Activated naive CD8-positive, alpha-beta T cell treated with anti-CD3 and anti-CD28 coated beads, Interleukin-2, amount 10 ng/mL, durations not matched to agents 7 days and 5 days (primary cell): Measurements from ENCODE around the gene OSBPL3. TPM values are rescaled to one million over a fixed set of nuclear protein-coding genes. Genes with fewer than 3 reads are reported as not detected.
"Not testable (repeated sequence)": the region's sequence is repeated elsewhere in the genome, so short reads cannot be mapped to it uniquely, and the experiment has no call there.

Experiments
- ATAC-seq: fragments of 150-1000 bp; cut with Tn5 transposase; one replicate; pipeline ENCODE4 v1.10.0; 2021; ENCODE audit warnings: low read depth, moderate library complexity
- POLR2A ChIA-PET: fragments of 350-600 bp; sonication (Branson Sonifier 250); formaldehyde crosslinking; loops from one replicate; lab custom pipeline; 2021; ENCODE audit warnings: antibody characterized with exemption; lab: Charles Lee
- DNase-seq: peaks from one replicate; pipeline ENCODE4 v3.0.0; 2021
- H3K27ac Mint-ChIP-seq: one replicate; pipeline ENCODE4 v1.8.0; 2022; ENCODE audit warnings: mild to moderate bottlenecking, mixed read lengths
- H3K27me3 Mint-ChIP-seq: one replicate; pipeline ENCODE4 v1.8.0; 2022; ENCODE audit warnings: mild to moderate bottlenecking, moderate library complexity, mixed read lengths
- H3K36me3 Mint-ChIP-seq: one replicate; pipeline ENCODE4 v1.8.0; 2021; ENCODE audit warnings: mild to moderate bottlenecking, mixed read lengths
- H3K4me1 Mint-ChIP-seq: one replicate; pipeline ENCODE4 v1.8.0; 2021; ENCODE audit warnings: mixed read lengths
- H3K4me3 Mint-ChIP-seq: one replicate; pipeline ENCODE4 v1.8.0; 2022; ENCODE audit warnings: mild to moderate bottlenecking, moderate library complexity, mixed read lengths
- H3K9me3 Mint-ChIP-seq: one replicate; pipeline ENCODE4 v1.8.0; 2021; ENCODE audit warnings: mixed read lengths
- total RNA-seq, 2 experiments: library from RNA; stranded (reverse); gene quantifications; one replicate each; pipeline ENCODE4 v1.2.3, GENCODE V29; 2021

OSBPL3 gene
- total RNA-seq = 10 to 100 TPM; 47.8 to 60.1 TPM

GRCh38 chr7:24979863-24980533 lies at the start of gene OSBPL3:
Gene OSBPL3 (minus strand): TSS chr7:24980178. CDS start chr7:24892472, 87,706 bp downstream.
- H3K27me3 Mint-ChIP-seq = peaks cover 3% of the 10 kb centered on the region
- DNase-seq (peak; percentile 98), ATAC-seq (peak; percentile 72)
- POLR2A ChIA-PET = interaction anchor here (0.5 to 4.1 kb wide), 21 partner anchors 13 to 1465 kb away, joined by 3 to 50 read pairs (median 7); partner anchors contain the start of gene CYCS
- H3K4me1 Mint-ChIP-seq = peaks cover 42% of the 10 kb centered on the region
- H3K9me3 Mint-ChIP-seq = no peaks in the 10 kb centered on the region
- peak within 1 kb of the TSS; percentile 87 for H3K27ac Mint-ChIP-seq
- H3K36me3 Mint-ChIP-seq = peaks cover 9% of the 10 kb centered on the region
- peak within 1 kb of the TSS; percentile 86 for H3K4me3 Mint-ChIP-seq

- peaks cover 4% of the 10 kb centered on the region for H3K27me3 Mint-ChIP-seq
- H3K27ac Mint-ChIP-seq = peak overlapping the region; percentile 85
- ATAC-seq = peak; percentile 65
- DNase-seq = peak; percentile 36
- no peaks in the 10 kb centered on the region for H3K9me3 Mint-ChIP-seq
- H3K4me1 Mint-ChIP-seq = peaks cover 28% of the 10 kb centered on the region
- POLR2A ChIA-PET = interaction anchor here (0.9 to 2.1 kb wide), 3 partner anchors 48 to 208 kb away, joined by 4 to 8 read pairs (median 5); partner anchors contain the start of gene OSBPL3
- peak overlapping the region; percentile 58 for H3K4me3 Mint-ChIP-seq
- H3K36me3 Mint-ChIP-seq = no peaks in the 10 kb centered on the region
These were observed 49.1 kb upstream of the OSBPL3 start for GRCh38 chr7:25029075-25029474.

GRCh38 chr7:25028370-25029021 lies 48.5 kb upstream of the OSBPL3 start:
- DNase-seq = no peak
- ATAC-seq = peak; percentile 79

GRCh38 chr7:25026156-25026555 lies 46.2 kb upstream of the OSBPL3 start:
- POLR2A ChIA-PET = no interaction called here
- DNase-seq (no peak), ATAC-seq (no peak)
- Mint-ChIP-seq H3K4me1 (peaks cover 26% of the 10 kb centered on the region), H3K4me3 (no peak overlapping the region), H3K36me3 (no peaks in the 10 kb centered on the region), H3K27ac (no peak overlapping the region), H3K27me3 (peaks cover 2% of the 10 kb centered on the region), H3K9me3 (no peaks in the 10 kb centered on the region)

More at GRCh38 chr7:25028370-25029021, 48.5 kb upstream of the OSBPL3 start:
- H3K27ac Mint-ChIP-seq = peak overlapping the region; percentile 85
- H3K4me3 Mint-ChIP-seq = peak overlapping the region; percentile 58
- peaks cover 28% of the 10 kb centered on the region for H3K4me1 Mint-ChIP-seq
- H3K27me3 Mint-ChIP-seq = peaks cover 4% of the 10 kb centered on the region
- no peaks in the 10 kb centered on the region for H3K36me3 Mint-ChIP-seq
- POLR2A ChIA-PET = interaction anchor here (1.4 to 2.1 kb wide), 2 partner anchors 47 to 208 kb away, joined by 4 to 8 read pairs; partner anchors contain the start of gene OSBPL3
- no peaks in the 10 kb centered on the region for H3K9me3 Mint-ChIP-seq

- DNase-seq (no peak), ATAC-seq (no peak)
- Mint-ChIP-seq H3K27me3 (peaks cover 2% of the 10 kb centered on the region), H3K27ac (no peak overlapping the region), H3K9me3 (no peaks in the 10 kb centered on the region), H3K36me3 (no peaks in the 10 kb centered on the region), H3K4me3 (no peak overlapping the region), H3K4me1 (peaks cover 24% of the 10 kb centered on the region)
- POLR2A ChIA-PET = no interaction called here
These were observed 45.3 kb upstream of the OSBPL3 start for GRCh38 chr7:25025218-25025671.

GRCh38 chr7:25024066-25024465 lies 44.1 kb upstream of the OSBPL3 start:
- DNase-seq = no peak
- H3K27ac Mint-ChIP-seq = no peak overlapping the region
- no peaks in the 10 kb centered on the region for H3K9me3 Mint-ChIP-seq
- H3K36me3 Mint-ChIP-seq = no peaks in the 10 kb centered on the region
- POLR2A ChIA-PET = no interaction called here
- H3K4me1 Mint-ChIP-seq = peaks cover 16% of the 10 kb centered on the region
- no peak overlapping the region for H3K4me3 Mint-ChIP-seq
- H3K27me3 Mint-ChIP-seq = no peaks in the 10 kb centered on the region
- no peak for ATAC-seq

- POLR2A ChIA-PET, H3K4me3 Mint-ChIP-seq, H3K36me3 Mint-ChIP-seq, H3K27me3 Mint-ChIP-seq, ATAC-seq, DNase-seq, H3K9me3 Mint-ChIP-seq, H3K27ac Mint-ChIP-seq, H3K4me1 Mint-ChIP-seq: not testable (repeated sequence)
These were observed 37.7 kb upstream of the OSBPL3 start for GRCh38 chr7:25017671-25018070.

- H3K4me1 Mint-ChIP-seq = peaks cover 1% of the 10 kb centered on the region
- no peak overlapping the region for H3K27ac Mint-ChIP-seq
- POLR2A ChIA-PET = no interaction called here
- H3K9me3 Mint-ChIP-seq = no peaks in the 10 kb centered on the region
- ATAC-seq (no peak), DNase-seq (no peak)
- no peaks in the 10 kb centered on the region for H3K27me3 Mint-ChIP-seq
- H3K36me3 Mint-ChIP-seq = no peaks in the 10 kb centered on the region
- no peak overlapping the region for H3K4me3 Mint-ChIP-seq
These were observed 34.8 kb upstream of the OSBPL3 start for GRCh38 chr7:25014756-25015155.

GRCh38 chr7:25012710-25013109 lies 32.7 kb upstream of the OSBPL3 start:
- H3K36me3 Mint-ChIP-seq, H3K9me3 Mint-ChIP-seq, H3K4me3 Mint-ChIP-seq, H3K27ac Mint-ChIP-seq, H3K4me1 Mint-ChIP-seq, DNase-seq, H3K27me3 Mint-ChIP-seq, ATAC-seq, POLR2A ChIA-PET: not testable (repeated sequence)

- H3K9me3 Mint-ChIP-seq = no peaks in the 10 kb centered on the region
- H3K27ac Mint-ChIP-seq = no peak overlapping the region
- peaks cover 1% of the 10 kb centered on the region for H3K4me1 Mint-ChIP-seq
- no peaks in the 10 kb centered on the region for H3K36me3 Mint-ChIP-seq
- ATAC-seq (no peak), DNase-seq (no peak)
- peaks cover 3% of the 10 kb centered on the region for H3K27me3 Mint-ChIP-seq
- H3K4me3 Mint-ChIP-seq = no peak overlapping the region
- POLR2A ChIA-PET = no interaction called here
These were observed 32.3 kb upstream of the OSBPL3 start for GRCh38 chr7:25012254-25012653.

- H3K9me3 Mint-ChIP-seq = no peaks in the 10 kb centered on the region
- DNase-seq (no peak), ATAC-seq (no peak)
- POLR2A ChIA-PET = interaction anchor here (0.7 kb wide), 1 partner anchor 30 kb away, joined by 3 read pairs; no protein-coding TSS in a partner anchor
- peaks cover 3% of the 10 kb centered on the region for H3K27me3 Mint-ChIP-seq
- H3K36me3 Mint-ChIP-seq = no peaks in the 10 kb centered on the region
- no peak overlapping the region for H3K4me3 Mint-ChIP-seq
- no peak overlapping the region for H3K27ac Mint-ChIP-seq
- H3K4me1 Mint-ChIP-seq = peaks cover 1% of the 10 kb centered on the region
These were observed 29.3 kb upstream of the OSBPL3 start for GRCh38 chr7:25009257-25009656.

GRCh38 chr7:25007668-25008067 lies 27.7 kb upstream of the OSBPL3 start:
- Mint-ChIP-seq H3K4me1 (peaks cover 1% of the 10 kb centered on the region), H3K27ac (no peak overlapping the region), H3K36me3 (no peaks in the 10 kb centered on the region), H3K9me3 (no peaks in the 10 kb centered on the region), H3K4me3 (no peak overlapping the region), H3K27me3 (peaks cover 3% of the 10 kb centered on the region)
- DNase-seq = no peak
- no peak for ATAC-seq
- POLR2A ChIA-PET = interaction anchor here (1.1 kb wide), 1 partner anchor 118 kb away, joined by 3 read pairs; the partner anchor contains the start of gene CYCS

- no peaks in the 10 kb centered on the region for H3K36me3 Mint-ChIP-seq
- H3K27ac Mint-ChIP-seq = no peak overlapping the region
- no peak overlapping the region for H3K4me3 Mint-ChIP-seq
- POLR2A ChIA-PET = no interaction called here
- peaks cover 3% of the 10 kb centered on the region for H3K27me3 Mint-ChIP-seq
- ATAC-seq (no peak), DNase-seq (no peak)
- peaks cover 1% of the 10 kb centered on the region for H3K4me1 Mint-ChIP-seq
- H3K9me3 Mint-ChIP-seq = peaks cover 1% of the 10 kb centered on the region
These were observed 26.3 kb upstream of the OSBPL3 start for GRCh38 chr7:25006276-25006675.
